GM18873 (cell line): ENCODE measurements around the gene PRR30.

ENCODE experiments used
- ATAC-seq: cut with Tn5 transposase; IDR thresholded peaks from one replicate; pipeline ENCODE4 v1.9.1; 2021; ENCODE audit warnings: mild to moderate bottlenecking, moderate library complexity, moderate number of reproducible peaks; ENCODE audit not compliant: unreplicated experiment, low FRiP score

Gene PRR30

DNA sequence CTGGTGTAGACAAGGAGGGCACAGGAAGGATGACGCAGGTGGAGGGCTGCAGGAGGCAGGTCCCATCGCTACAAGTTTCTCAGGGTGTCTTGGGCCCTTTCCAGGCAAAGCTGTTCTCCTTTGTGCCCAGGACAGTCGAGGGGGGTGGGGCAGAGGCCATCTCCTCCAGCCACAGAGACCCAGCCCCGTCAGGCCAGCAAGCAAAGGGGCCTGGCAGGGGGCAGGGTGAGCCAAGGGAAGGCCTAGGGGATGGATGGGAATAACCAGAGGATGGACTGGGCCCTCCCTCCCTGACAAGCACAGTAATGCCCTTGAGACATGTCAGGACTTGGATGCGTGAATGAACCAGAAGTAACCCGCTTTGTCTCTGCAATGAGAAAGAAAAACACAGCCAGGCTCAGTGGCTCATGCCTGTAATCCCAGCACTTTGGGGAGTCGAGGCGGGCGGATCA, 15.9 kb upstream of the PRR30 start:
- ATAC-seq: no peak

DNA sequence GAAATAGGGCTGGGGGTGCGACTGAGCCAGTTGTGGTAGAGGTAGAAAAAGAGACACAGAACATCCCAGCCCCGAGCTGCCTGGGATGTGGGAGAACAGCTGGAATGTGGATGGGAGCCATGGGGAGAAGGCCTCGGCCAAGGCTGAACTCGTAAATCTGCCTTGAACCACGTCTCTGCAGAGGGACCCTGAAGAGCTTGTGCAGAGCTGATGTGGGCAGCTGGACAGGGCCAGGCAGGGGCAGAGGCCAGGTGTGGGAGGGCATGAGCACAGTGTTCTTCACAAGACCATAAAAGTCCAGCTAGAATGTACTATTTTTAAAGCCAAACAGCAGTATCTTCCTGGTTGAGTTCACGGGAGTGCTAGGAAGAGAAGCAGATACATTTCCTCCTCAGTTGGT, 15.3 kb upstream of the PRR30 start:
- ATAC-seq: no peak

DNA sequence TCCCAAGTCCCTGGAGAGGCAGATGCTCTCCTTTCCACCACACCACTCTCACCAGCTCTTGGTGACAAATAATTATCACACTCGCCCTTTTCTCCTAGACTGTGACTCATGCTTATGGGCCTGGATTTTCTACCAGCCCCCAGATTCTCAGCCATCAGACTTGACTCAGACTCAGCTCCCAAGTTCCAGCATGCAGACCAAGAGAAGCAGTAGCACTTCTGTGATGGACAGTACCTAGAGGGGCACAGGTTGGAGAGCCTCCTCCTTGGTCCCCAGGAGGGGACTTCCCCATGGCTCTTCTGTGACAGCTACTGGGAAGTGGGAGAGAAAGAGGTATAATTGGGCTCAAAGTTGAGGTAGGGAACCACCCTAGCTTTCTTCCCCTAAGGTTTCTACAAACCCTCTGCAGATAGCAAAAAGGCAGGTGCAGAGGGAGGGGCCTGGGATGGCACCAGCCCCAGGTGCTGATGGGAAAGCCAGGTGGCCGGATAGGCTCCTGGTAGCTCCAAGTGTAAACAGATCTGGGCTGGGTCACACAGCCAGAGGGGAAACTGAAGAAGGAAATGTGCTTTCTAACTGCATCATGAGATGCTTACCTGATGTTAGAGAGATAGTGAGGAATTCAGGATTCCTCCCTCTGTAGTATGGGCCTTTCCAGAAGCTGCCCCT, 13.7 kb upstream of the PRR30 start:
- ATAC-seq: no peak

- ATAC-seq: no peak
Observed at GRCh38 chr2:27152102-27152795, 13.0 kb upstream of the PRR30 start.

DNA sequence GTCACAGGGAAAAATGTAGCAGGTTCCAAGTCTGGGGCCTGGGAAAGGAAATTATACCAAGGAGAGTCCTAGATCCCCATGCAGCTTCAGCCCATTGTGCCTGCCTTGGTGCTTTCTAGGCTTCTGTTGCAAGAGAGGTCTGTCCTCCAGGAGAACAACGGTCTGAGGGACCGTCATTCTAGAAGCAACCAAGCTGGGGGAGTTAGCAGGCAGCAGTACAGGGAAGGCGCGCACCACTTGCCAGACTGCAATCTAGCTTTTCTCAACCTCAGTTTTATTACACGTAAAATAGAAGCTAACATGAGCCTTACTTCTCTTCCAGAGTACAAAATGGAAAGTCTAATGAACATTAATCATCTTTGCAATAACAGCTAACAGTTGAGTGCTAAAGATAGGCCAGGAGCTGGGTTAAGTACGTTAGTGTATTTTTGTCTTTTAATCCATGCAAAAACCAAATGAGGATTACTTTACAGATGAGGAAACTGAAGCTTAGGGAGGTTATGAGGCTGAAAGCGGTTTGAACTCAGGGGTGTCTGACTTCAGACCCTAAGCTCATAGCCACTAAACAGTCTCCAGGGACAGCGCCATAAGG, 11.5 kb upstream of the PRR30 start:
- ATAC-seq: no peak

- no peak for ATAC-seq
Observed at GRCh38 chr2:27149570-27150405, 10.6 kb upstream of the PRR30 start.

- no peak for ATAC-seq
Observed at GRCh38 chr2:27148801-27149439, 9.7 kb upstream of the PRR30 start, which contains the start of gene TCF23. Gene TCF23, plus strand, starts transcription at chr2:27149004. Its CDS starts 130 bp downstream, at chr2:27149134.

- no peak for ATAC-seq
Observed at GRCh38 chr2:27147935-27148334, 8.7 kb upstream of the PRR30 start.

GRCh38 chr2:27145682-27146081, 6.5 kb upstream of the PRR30 start:
- ATAC-seq: no peak

GRCh38 chr2:27143285-27143684, 4.1 kb upstream of the PRR30 start:
- ATAC-seq: no peak

GRCh38 chr2:27138111-27138510, 1.1 kb downstream of the PRR30 start:
- ATAC-seq: no peak

DNA sequence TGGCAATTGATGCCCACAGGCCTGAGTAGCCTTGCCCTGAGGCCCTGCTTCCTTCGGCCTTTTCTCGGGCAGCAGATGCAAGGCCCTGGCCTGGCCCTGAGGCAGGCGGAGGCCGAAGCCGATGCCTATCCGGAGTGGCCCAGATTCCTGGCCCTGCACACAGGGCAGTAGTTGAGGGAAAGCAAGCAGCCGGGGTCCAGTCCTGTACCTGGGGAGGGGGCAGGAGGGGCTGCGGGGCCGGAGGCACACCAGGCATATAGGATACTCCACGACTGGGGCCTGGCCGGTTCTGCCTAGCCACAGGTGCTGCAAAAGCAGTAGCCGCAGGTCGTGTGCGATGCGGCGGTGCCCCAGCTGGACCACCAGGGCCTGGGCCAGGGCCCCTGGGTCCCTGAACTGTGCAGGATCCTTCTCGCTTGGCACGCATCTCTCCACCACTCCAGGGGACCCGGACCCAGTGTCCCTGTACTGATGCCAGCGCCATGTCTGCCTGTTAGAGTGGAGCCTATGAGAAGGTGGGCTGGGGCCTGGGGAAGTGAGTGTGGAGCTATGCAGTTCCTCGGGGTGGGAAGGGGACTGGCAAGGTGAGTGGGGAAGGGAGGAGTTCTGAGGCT, 1.8 kb downstream of the PRR30 start:
- no peak for ATAC-seq

GRCh38 chr2:27136751-27137150, 2.5 kb downstream of the PRR30 start:
- ATAC-seq: no peak

- ATAC-seq: no peak
Observed at GRCh38 chr2:27135478-27135955, 3.7 kb downstream of the PRR30 start.

GRCh38 chr2:27134781-27135477, 4.3 kb downstream of the PRR30 start:
- no peak for ATAC-seq

DNA sequence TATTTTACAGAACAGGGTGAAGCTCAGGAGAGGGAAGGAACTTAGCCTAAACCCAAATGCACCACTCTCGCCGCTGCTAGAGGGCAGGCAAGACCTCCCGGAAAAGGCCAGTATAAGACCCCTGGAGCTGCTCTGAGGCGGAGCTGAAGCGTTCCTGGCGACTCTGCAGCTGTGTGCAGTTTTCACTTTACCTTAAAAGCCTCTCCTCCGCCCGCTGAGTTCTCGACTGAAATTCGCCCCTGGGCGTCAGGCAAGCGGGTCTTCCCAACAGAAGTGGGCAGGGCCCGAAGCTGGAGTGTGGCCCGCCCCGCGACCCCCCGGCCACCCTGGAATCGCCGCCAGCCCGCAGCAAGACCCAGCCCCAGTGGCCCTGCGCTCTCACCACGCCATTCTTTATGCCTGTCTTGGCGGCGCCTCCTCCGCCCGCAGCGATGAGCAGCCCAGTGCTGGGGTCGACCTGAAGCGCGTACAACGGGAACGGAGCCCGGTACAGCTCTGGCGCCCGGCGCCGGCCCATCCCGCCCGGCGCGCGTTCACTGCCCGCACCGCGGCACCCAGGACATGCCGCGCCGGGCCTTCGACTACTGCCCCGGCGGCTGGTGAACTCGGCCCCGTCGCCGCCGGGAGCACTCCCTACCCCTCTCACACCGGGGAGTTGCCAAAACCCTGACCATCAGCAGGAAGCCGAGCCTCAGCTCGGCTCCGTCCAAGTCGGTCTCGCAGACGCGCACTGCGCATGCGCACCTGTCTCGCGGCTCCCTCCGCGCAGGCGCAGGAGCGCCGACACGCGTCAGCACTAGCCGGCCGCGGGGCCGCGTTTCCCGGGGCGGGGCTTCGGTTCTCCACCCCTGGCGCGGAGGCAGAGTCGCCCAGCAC, 5.1 kb downstream of the PRR30 start, which contains the start of gene PREB:
Gene PREB, minus strand, starts transcription at position 732 of the 876 bp plus-strand sequence. Its CDS starts 215 bp downstream, at position 517.
- ATAC-seq: peak; percentile 62

DNA sequence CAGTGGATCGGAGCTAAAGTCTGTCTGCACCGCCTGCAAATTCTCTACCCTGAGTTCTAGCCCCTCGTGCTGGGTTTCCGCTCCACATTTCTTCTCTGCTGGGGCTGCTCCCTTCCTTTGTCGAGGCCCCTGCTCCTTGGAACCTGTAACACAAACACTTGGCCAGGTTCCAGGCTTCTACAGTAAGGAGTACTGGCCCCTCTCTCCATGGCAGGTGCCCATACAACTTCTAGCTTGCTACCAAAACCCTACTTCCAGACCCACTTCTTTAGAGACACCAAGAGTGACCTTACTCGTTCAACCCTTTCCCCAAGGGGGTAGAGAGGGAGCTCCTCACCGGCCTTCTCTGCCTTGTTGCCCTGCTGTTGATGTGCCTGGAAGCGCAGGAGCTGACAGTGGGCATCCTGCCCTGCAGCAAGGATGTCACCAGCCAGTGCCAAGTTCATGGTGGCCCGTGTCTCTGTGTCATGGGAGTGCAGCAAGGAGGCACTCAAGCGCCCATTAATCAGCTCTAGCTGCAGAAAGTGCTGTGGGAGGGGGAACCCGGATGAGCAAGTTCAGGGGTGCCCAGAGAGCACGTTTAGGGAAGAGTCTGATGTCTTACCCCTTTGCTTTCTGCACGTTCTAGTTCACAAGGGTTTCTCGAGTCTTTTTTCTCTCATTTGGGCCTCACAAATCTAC, 5.9 kb downstream of the PRR30 start:
- ATAC-seq: no peak
